ENCODE data around the gene SLC25A21.

- TF ChIP-seq POLR2A (IDR thresholded peaks at IDR 0.05) (no peak), CTCF (IDR thresholded peaks at IDR 0.05) (no peak)
These were observed 221.0 kb downstream of the SLC25A21 start for GRCh38 chr14:36951380-36951911.
